HepG2 (cell line): ENCODE results near the gene ASH1L. TPM values are rescaled to one million over a fixed set of nuclear protein-coding genes. Genes with fewer than 3 reads are reported as not detected.

Experiments used
- MIXL1 ChIP-seq: IDR thresholded peaks from 2 replicates; pipeline ENCODE4 v1.6.1; 2016
- NFATC3 ChIP-seq: sonication (generic); formaldehyde crosslinking; IDR thresholded peaks from 2 replicates; pipeline ENCODE4 v1.5.1; 2020; ENCODE audit warnings: mild to moderate bottlenecking, missing genetic modification reagents
- NKX3-1 ChIP-seq: sonication (generic); formaldehyde crosslinking; IDR thresholded peaks from 2 replicates; pipeline ENCODE4 v1.5.0; 2020; ENCODE audit warnings: missing genetic modification reagents
- RBM39 ChIP-seq: fragments of 200-400 bp; formaldehyde crosslinking; IDR thresholded peaks from one replicate; pipeline ENCODE4 v1.6.1; 2018; ENCODE audit warnings: antibody characterized with exemption, mild to moderate bottlenecking, low read depth, low read length; ENCODE audit not compliant: poor library complexity, severe bottlenecking
- RFX5 ChIP-seq: IDR thresholded peaks from 2 replicates; pipeline ENCODE4 v1.6.1; 2011; ENCODE audit warnings: low read depth, low read length, improper control_type of control experiment
- SATB2 ChIP-seq: sonication (generic); formaldehyde crosslinking; IDR thresholded peaks from 2 replicates; pipeline ENCODE4 v1.5.0; 2020; ENCODE audit warnings: missing genetic modification reagents
- YY1 ChIP-seq: IDR thresholded peaks from 2 replicates; pipeline ENCODE4 v1.6.1; 2011; ENCODE audit warnings: low read length, low read depth, moderate library complexity, mild to moderate bottlenecking; ENCODE audit not compliant: insufficient read depth, insufficient replicate concordance
- ZBTB20 ChIP-seq: sonication (generic); formaldehyde crosslinking; IDR thresholded peaks from 2 replicates; pipeline ENCODE4 v1.8.1; 2023; ENCODE audit warnings: missing genetic modification reagents, low read depth, mild to moderate bottlenecking, borderline replicate concordance
- ZFP36L1 ChIP-seq: sonication (generic); formaldehyde crosslinking; IDR thresholded peaks from 2 replicates; pipeline ENCODE4 v1.8.0; 2022; ENCODE audit warnings: mild to moderate bottlenecking, missing genetic modification reagents, moderate library complexity
- ZNF138 ChIP-seq: sonication (generic); formaldehyde crosslinking; IDR thresholded peaks from 2 replicates; pipeline ENCODE4 v1.5.0; 2020; ENCODE audit warnings: mild to moderate bottlenecking, low read depth, missing genetic modification reagents
- ZNF33B ChIP-seq: sonication (generic); formaldehyde crosslinking; IDR thresholded peaks from 2 replicates; pipeline ENCODE4 v1.5.1; 2020; ENCODE audit warnings: mild to moderate bottlenecking, missing genetic modification reagents
- ZNF530 ChIP-seq: sonication (generic); formaldehyde crosslinking; IDR thresholded peaks from 2 replicates; pipeline ENCODE4 v1.5.0; 2020; ENCODE audit warnings: low read depth, mild to moderate bottlenecking, missing genetic modification reagents
- ZNF558 ChIP-seq: sonication (generic); formaldehyde crosslinking; IDR thresholded peaks from 2 replicates; pipeline ENCODE4 v1.9.0; 2022; ENCODE audit warnings: mild to moderate bottlenecking, missing genetic modification reagents, borderline replicate concordance
- ZNF777 ChIP-seq: sonication (generic); formaldehyde crosslinking; IDR thresholded peaks from 2 replicates; pipeline ENCODE4 v1.4.0; 2020; ENCODE audit warnings: missing genetic modification reagents
- ZSCAN20 ChIP-seq: sonication (generic); formaldehyde crosslinking; IDR thresholded peaks from 2 replicates; pipeline ENCODE4 v1.4.0; 2020; ENCODE audit warnings: missing genetic modification reagents, mild to moderate bottlenecking, borderline replicate concordance
- ZSCAN21 ChIP-seq: sonication (generic); formaldehyde crosslinking; IDR thresholded peaks from 2 replicates; pipeline ENCODE4 v1.8.0; 2022; ENCODE audit warnings: mild to moderate bottlenecking, missing genetic modification reagents, moderate library complexity, borderline replicate concordance
- polyA plus RNA-seq, 8 experiments: library from polyadenylated mRNA; depleted of rRNA in 3 of 8; stranded (reverse) in 7 of 8; unstranded in 1 of 8; fragments of >200 nt; fragmentation: Illumina TruSeq in 4 of 8; extraction: Trizol in 4 of 8; gene quantifications; 2 replicates each; pipeline versions ENCODE4 v1.2.1 to v1.2.3, GENCODE V29; 2011 to 2016; ENCODE audit warnings: low read depth in 4 of 8, missing spikeins in 1 of 8, mixed read lengths in 1 of 8; ENCODE audit not compliant: insufficient read depth in 1 of 8
- total RNA-seq, 5 experiments: library from RNA; depleted of rRNA; stranded (reverse); fragments of >200 nt; fragmentation: Illumina TruSeq; extraction: Trizol; gene quantifications; 2 replicates each; pipeline ENCODE4 v1.2.3, GENCODE V29; 2016; ENCODE audit warnings: low read depth in 1 of 5
- TF ChIP-seq, protein P1 (sequence below): sonication (generic); formaldehyde crosslinking; IDR thresholded peaks from 2 replicates; pipeline ENCODE4 v1.5.1; 2020; ENCODE audit warnings: missing genetic modification reagents, mild to moderate bottlenecking, borderline replicate concordance
- TF ChIP-seq, protein P2 (sequence below): sonication (generic); formaldehyde crosslinking; IDR thresholded peaks from 2 replicates; pipeline ENCODE4 v1.4.0; 2020; ENCODE audit warnings: low read depth, mild to moderate bottlenecking, missing genetic modification reagents
- TF ChIP-seq, protein P3 (sequence below): sonication (generic); formaldehyde crosslinking; IDR thresholded peaks from 2 replicates; pipeline ENCODE4 v1.4.0; 2020; ENCODE audit warnings: missing genetic modification reagents
- TF ChIP-seq, protein P4 (sequence below): sonication (generic); formaldehyde crosslinking; IDR thresholded peaks from 2 replicates; pipeline ENCODE4 v1.8.1; 2022; ENCODE audit warnings: low read depth, mild to moderate bottlenecking, missing genetic modification reagents
- TF ChIP-seq, protein P5 (sequence below): sonication (generic); formaldehyde crosslinking; IDR thresholded peaks from 2 replicates; pipeline ENCODE4 v1.4.0; 2020; ENCODE audit warnings: missing genetic modification reagents

Gene ASH1L
- total and polyA plus RNA-seq, 2 of the 13 experiments (the other 11 are each of a cell fraction or from before 2014, with no cell fraction given): 10.2 to 15.3 TPM

DNA sequence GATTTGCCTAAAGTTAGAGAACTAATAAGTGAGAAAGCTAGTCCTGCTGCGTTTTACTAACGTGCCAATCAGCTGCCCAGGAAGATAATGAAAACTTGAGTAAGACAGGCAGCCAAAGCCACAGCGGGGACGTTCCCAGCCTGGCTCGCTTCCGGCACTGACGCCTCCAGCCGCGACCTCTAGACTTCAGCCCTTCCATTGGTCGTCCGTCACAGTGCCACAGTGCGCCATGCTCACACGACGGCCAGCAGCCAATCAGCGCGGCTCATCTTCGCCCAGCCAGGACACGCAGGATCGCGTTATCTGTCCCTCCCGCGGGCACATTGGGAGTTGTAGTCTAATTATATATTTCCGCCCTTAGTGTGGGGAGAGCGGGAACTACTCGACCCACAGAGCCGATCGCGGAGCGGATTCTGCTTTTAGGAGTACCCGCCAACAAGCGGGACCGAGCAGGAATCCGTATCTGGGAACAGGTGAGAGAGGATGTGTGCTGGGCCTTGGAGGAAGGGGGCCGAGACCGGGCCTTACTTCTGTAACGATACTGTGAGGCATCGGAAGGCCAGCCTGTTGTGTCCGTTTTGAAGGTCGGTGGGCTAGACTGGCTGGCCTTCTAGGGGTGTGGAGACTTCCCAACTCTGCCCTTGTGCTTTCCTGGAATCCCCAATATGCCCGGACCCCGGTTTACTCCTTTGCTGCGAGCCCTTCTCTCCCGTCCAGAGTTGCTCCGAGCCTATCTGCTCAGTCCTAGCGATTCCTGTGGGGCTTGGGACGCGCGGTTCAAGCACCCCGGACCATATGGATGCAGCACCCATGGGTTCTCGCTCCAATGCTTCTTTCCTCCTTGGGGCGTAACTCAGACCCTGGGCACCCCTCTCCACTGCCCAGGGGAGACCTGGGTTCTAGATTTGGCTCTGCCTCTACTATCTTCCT is 253.8 kb downstream of the ASH1L start, which contains the start of gene FDPS (continued):
- TF ChIP-seq, protein P1, sequence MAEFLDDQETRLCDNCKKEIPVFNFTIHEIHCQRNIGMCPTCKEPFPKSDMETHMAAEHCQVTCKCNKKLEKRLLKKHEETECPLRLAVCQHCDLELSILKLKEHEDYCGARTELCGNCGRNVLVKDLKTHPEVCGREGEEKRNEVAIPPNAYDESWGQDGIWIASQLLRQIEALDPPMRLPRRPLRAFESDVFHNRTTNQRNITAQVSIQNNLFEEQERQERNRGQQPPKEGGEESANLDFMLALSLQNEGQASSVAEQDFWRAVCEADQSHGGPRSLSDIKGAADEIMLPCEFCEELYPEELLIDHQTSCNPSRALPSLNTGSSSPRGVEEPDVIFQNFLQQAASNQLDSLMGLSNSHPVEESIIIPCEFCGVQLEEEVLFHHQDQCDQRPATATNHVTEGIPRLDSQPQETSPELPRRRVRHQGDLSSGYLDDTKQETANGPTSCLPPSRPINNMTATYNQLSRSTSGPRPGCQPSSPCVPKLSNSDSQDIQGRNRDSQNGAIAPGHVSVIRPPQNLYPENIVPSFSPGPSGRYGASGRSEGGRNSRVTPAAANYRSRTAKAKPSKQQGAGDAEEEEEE (CRISPR knock-in tag): peak; percentile 36; the same call in 1 of the 2 replicates
- TF ChIP-seq NFATC3 (CRISPR knock-in tag): no peak
- peak; percentile 78 for TF ChIP-seq YY1
- 0 out of 2 replicates have a peak, but pooled peaks have one; percentile 26 for TF ChIP-seq SATB2 (CRISPR knock-in tag)
- TF ChIP-seq ZSCAN20 (CRISPR knock-in tag): no peak
- TF ChIP-seq ZNF530 (CRISPR knock-in tag): no peak
- TF ChIP-seq ZFP36L1 (CRISPR knock-in tag): no peak
- TF ChIP-seq, protein P2, sequence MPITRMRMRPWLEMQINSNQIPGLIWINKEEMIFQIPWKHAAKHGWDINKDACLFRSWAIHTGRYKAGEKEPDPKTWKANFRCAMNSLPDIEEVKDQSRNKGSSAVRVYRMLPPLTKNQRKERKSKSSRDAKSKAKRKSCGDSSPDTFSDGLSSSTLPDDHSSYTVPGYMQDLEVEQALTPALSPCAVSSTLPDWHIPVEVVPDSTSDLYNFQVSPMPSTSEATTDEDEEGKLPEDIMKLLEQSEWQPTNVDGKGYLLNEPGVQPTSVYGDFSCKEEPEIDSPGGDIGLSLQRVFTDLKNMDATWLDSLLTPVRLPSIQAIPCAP (CRISPR knock-in tag): no peak
- TF ChIP-seq, protein P3, sequence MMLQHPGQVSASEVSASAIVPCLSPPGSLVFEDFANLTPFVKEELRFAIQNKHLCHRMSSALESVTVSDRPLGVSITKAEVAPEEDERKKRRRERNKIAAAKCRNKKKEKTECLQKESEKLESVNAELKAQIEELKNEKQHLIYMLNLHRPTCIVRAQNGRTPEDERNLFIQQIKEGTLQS (CRISPR knock-in tag): 0 out of 2 replicates have a peak, but pooled peaks have one; percentile 10
- TF ChIP-seq ZNF777: no peak
- TF ChIP-seq NKX3-1 (CRISPR knock-in tag): no peak; the same call in 1 of the 2 replicates
- TF ChIP-seq, protein P4, sequence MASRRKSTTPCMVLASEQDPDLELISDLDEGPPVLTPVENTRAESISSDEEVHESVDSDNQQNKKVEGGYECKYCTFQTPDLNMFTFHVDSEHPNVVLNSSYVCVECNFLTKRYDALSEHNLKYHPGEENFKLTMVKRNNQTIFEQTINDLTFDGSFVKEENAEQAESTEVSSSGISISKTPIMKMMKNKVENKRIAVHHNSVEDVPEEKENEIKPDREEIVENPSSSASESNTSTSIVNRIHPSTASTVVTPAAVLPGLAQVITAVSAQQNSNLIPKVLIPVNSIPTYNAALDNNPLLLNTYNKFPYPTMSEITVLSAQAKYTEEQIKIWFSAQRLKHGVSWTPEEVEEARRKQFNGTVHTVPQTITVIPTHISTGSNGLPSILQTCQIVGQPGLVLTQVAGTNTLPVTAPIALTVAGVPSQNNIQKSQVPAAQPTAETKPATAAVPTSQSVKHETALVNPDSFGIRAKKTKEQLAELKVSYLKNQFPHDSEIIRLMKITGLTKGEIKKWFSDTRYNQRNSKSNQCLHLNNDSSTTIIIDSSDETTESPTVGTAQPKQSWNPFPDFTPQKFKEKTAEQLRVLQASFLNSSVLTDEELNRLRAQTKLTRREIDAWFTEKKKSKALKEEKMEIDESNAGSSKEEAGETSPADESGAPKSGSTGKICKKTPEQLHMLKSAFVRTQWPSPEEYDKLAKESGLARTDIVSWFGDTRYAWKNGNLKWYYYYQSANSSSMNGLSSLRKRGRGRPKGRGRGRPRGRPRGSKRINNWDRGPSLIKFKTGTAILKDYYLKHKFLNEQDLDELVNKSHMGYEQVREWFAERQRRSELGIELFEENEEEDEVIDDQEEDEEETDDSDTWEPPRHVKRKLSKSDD (CRISPR knock-in tag): no peak
- TF ChIP-seq, protein P5, sequence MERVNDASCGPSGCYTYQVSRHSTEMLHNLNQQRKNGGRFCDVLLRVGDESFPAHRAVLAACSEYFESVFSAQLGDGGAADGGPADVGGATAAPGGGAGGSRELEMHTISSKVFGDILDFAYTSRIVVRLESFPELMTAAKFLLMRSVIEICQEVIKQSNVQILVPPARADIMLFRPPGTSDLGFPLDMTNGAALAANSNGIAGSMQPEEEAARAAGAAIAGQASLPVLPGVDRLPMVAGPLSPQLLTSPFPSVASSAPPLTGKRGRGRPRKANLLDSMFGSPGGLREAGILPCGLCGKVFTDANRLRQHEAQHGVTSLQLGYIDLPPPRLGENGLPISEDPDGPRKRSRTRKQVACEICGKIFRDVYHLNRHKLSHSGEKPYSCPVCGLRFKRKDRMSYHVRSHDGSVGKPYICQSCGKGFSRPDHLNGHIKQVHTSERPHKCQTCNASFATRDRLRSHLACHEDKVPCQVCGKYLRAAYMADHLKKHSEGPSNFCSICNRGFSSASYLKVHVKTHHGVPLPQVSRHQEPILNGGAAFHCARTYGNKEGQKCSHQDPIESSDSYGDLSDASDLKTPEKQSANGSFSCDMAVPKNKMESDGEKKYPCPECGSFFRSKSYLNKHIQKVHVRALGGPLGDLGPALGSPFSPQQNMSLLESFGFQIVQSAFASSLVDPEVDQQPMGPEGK: no peak
- TF ChIP-seq ZBTB20: no peak
- TF ChIP-seq ZNF138 (CRISPR knock-in tag): peak; percentile 51; the same call in 1 of the 2 replicates
- 0 out of 2 replicates have a peak, but pooled peaks have one; percentile 66 for TF ChIP-seq ZNF558
- peak; percentile 12 for TF ChIP-seq RBM39
- TF ChIP-seq ZNF33B: no peak
- peak; percentile 29; the same call in 1 of the 2 replicates for TF ChIP-seq ZSCAN21
- TF ChIP-seq RFX5: peak; percentile 78
- peak; percentile 95 for TF ChIP-seq MIXL1
